ENCODE measurements around the gene MACROD2.

MACROD2 gene

GRCh38 chr20:14807224-14807623 lies 811.9 kb downstream of the MACROD2 start:
- no peak overlapping the region for H3K27ac ChIP-seq
- no peak for TF ChIP-seq CTCF (IDR thresholded peaks at IDR 0.05)
- no peaks in the 10 kb centered on the region for H3K36me3 ChIP-seq
- H3K4me1 ChIP-seq (ENCODE audit: control insufficient read depth in 1 of 2, insufficient read depth in 1 of 2, low read depth in 1 of 2, low read length in 1 of 2), result no peaks in the 10 kb centered on the region
- no peak overlapping the region for H3K4me3 ChIP-seq (ENCODE audit: low read depth in 1 of 2, low read length in 1 of 2)
- no peaks in the 10 kb centered on the region for H3K27me3 ChIP-seq
- no peaks in the 10 kb centered on the region for H3K9me3 ChIP-seq

- Histone ChIP-seq H3K4me1 (ENCODE audit: control insufficient read depth in 1 of 2, insufficient read depth in 1 of 2, low read depth in 1 of 2, low read length in 1 of 2) (no peaks in the 10 kb centered on the region), H3K4me3 (ENCODE audit: low read depth in 1 of 2, low read length in 1 of 2) (no peak overlapping the region), H3K36me3 (no peaks in the 10 kb centered on the region), H3K27me3 (no peaks in the 10 kb centered on the region), H3K9me3 (no peaks in the 10 kb centered on the region), H3K27ac (no peak overlapping the region)
- TF ChIP-seq CTCF (IDR thresholded peaks at IDR 0.05), result no peak
These were observed 820.0 kb downstream of the MACROD2 start for GRCh38 chr20:14815340-14815739.

GRCh38 chr20:14816471-14816870 lies 821.2 kb downstream of the MACROD2 start:
- no peak overlapping the region for H3K4me3 ChIP-seq (ENCODE audit: low read depth in 1 of 2, low read length in 1 of 2)
- no peak for TF ChIP-seq CTCF (IDR thresholded peaks at IDR 0.05)
- no peaks in the 10 kb centered on the region for H3K36me3 ChIP-seq
- H3K9me3 ChIP-seq, result no peaks in the 10 kb centered on the region
- H3K27ac ChIP-seq, result no peak overlapping the region
- no peaks in the 10 kb centered on the region for H3K4me1 ChIP-seq (ENCODE audit: control insufficient read depth in 1 of 2, insufficient read depth in 1 of 2, low read depth in 1 of 2, low read length in 1 of 2)
- no peaks in the 10 kb centered on the region for H3K27me3 ChIP-seq

GRCh38 chr20:14817101-14817500 lies 821.8 kb downstream of the MACROD2 start:
- Histone ChIP-seq H3K9me3 (no peaks in the 10 kb centered on the region), H3K27ac (no peak overlapping the region), H3K36me3 (no peaks in the 10 kb centered on the region), H3K27me3 (no peaks in the 10 kb centered on the region), H3K4me1 (ENCODE audit: control insufficient read depth in 1 of 2, insufficient read depth in 1 of 2, low read depth in 1 of 2, low read length in 1 of 2) (no peaks in the 10 kb centered on the region), H3K4me3 (ENCODE audit: low read depth in 1 of 2, low read length in 1 of 2) (no peak overlapping the region)
- TF ChIP-seq CTCF (IDR thresholded peaks at IDR 0.05), result no peak

GRCh38 chr20:14820771-14821170 lies 825.5 kb downstream of the MACROD2 start:
- no peak overlapping the region for H3K4me3 ChIP-seq (ENCODE audit: low read depth in 1 of 2, low read length in 1 of 2)
- H3K4me1 ChIP-seq (ENCODE audit: control insufficient read depth in 1 of 2, insufficient read depth in 1 of 2, low read depth in 1 of 2, low read length in 1 of 2), result no peaks in the 10 kb centered on the region
- no peaks in the 10 kb centered on the region for H3K9me3 ChIP-seq
- no peaks in the 10 kb centered on the region for H3K27me3 ChIP-seq
- no peak overlapping the region for H3K27ac ChIP-seq
- no peak for TF ChIP-seq CTCF (IDR thresholded peaks at IDR 0.05)
- H3K36me3 ChIP-seq, result no peaks in the 10 kb centered on the region

GRCh38 chr20:14821251-14821650 lies 825.9 kb downstream of the MACROD2 start:
- no peak overlapping the region for H3K27ac ChIP-seq
- TF ChIP-seq CTCF (IDR thresholded peaks at IDR 0.05), result no peak

More at GRCh38 chr20:14821251-14821650, 825.9 kb downstream of the MACROD2 start:
- no peaks in the 10 kb centered on the region for H3K36me3 ChIP-seq
- H3K4me1 ChIP-seq (ENCODE audit: control insufficient read depth in 1 of 2, insufficient read depth in 1 of 2, low read depth in 1 of 2, low read length in 1 of 2), result no peaks in the 10 kb centered on the region
- H3K9me3 ChIP-seq, result no peaks in the 10 kb centered on the region
- no peaks in the 10 kb centered on the region for H3K27me3 ChIP-seq
- H3K4me3 ChIP-seq (ENCODE audit: low read depth in 1 of 2, low read length in 1 of 2), result no peak overlapping the region
